ENCODE results near the gene DUSP16. TPM values are rescaled to one million over a fixed set of nuclear protein-coding genes. Genes with fewer than 3 reads are reported as not detected.

Gene DUSP16
- total RNA-seq, 1 experiment from 2014 or later, result 51.9 TPM

DNA sequence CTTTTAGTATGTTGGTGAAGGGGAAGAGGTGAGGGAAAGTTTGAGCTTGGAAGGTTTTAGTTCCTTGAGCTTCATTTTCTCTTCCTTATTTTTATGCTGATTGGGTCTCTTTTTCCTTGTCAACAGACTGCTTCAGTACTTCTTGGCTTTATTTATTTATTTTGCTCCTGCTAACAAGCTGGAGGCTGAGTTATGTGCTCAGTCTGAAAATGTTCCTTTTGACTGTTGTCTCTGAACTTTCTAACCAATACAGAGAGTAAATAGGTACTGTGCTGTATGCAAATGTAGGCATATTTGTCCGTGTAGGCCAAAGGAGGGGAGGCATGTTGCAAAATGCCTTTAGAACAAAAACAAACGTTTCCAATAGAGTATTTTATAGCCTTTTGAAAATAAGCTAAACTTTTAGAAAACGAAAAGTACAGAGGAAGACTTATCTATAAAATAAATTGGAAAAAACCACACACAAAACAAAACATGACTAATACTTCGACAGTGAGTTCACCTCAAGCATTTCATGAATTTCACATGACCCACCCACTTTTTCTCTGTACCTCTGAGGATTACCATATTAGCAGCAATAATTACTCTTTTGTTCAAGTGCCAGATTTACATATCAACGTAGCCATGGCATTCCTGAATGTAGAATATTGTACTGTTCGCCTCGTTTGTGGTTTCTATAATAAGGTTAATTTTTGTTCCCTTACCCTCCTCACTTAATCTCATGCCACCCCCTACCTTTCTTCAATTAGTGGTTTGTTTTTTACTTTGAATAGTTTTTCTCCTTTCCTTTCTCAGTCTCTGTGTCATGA is 44.3 kb upstream of the DUSP16 start:
- H3K9me3 Mint-ChIP-seq, result no peaks in the 10 kb centered on the region
- H3K27me3 Mint-ChIP-seq (ENCODE audit: low read depth), result no peaks in the 10 kb centered on the region
- ChIA-PET CTCF (interaction anchor here (0.6 to 1.0 kb wide), 3 partner anchors 22 to 101 kb away, joined by 3 to 5 read pairs (median 5); no protein-coding TSS in a partner anchor), POLR2A (no interaction called here)
- TF ChIP-seq, protein P1, sequence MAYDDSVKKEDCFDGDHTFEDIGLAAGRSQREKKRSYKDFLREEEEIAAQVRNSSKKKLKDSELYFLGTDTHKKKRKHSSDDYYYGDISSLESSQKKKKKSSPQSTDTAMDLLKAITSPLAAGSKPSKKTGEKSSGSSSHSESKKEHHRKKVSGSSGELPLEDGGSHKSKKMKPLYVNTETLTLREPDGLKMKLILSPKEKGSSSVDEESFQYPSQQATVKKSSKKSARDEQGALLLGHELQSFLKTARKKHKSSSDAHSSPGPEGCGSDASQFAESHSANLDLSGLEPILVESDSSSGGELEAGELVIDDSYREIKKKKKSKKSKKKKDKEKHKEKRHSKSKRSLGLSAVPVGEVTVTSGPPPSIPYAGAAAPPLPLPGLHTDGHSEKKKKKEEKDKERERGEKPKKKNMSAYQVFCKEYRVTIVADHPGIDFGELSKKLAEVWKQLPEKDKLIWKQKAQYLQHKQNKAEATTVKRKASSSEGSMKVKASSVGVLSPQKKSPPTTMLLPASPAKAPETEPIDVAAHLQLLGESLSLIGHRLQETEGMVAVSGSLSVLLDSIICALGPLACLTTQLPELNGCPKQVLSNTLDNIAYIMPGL (CRISPR knock-in tag; IDR thresholded peaks at IDR 0.05), result no peak
- TF ChIP-seq, protein P2, sequence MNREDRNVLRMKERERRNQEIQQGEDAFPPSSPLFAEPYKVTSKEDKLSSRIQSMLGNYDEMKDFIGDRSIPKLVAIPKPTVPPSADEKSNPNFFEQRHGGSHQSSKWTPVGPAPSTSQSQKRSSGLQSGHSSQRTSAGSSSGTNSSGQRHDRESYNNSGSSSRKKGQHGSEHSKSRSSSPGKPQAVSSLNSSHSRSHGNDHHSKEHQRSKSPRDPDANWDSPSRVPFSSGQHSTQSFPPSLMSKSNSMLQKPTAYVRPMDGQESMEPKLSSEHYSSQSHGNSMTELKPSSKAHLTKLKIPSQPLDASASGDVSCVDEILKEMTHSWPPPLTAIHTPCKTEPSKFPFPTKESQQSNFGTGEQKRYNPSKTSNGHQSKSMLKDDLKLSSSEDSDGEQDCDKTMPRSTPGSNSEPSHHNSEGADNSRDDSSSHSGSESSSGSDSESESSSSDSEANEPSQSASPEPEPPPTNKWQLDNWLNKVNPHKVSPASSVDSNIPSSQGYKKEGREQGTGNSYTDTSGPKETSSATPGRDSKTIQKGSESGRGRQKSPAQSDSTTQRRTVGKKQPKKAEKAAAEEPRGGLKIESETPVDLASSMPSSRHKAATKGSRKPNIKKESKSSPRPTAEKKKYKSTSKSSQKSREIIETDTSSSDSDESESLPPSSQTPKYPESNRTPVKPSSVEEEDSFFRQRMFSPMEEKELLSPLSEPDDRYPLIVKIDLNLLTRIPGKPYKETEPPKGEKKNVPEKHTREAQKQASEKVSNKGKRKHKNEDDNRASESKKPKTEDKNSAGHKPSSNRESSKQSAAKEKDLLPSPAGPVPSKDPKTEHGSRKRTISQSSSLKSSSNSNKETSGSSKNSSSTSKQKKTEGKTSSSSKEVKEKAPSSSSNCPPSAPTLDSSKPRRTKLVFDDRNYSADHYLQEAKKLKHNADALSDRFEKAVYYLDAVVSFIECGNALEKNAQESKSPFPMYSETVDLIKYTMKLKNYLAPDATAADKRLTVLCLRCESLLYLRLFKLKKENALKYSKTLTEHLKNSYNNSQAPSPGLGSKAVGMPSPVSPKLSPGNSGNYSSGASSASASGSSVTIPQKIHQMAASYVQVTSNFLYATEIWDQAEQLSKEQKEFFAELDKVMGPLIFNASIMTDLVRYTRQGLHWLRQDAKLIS (CRISPR knock-in tag; IDR thresholded peaks at IDR 0.05; ENCODE audit: borderline replicate concordance), result no peak
- no peak for TF ChIP-seq TP53 (CRISPR knock-in tag; IDR thresholded peaks at IDR 0.05)
- H3K4me1 Mint-ChIP-seq, result peaks cover 23% of the 10 kb centered on the region
- no peak for ATAC-seq
- no peak overlapping the region for H3K4me3 Mint-ChIP-seq
- no peak for DNase-seq (ENCODE audit: low spot score)
- H3K27ac Mint-ChIP-seq, result peak overlapping the region; percentile 79
- no peaks in the 10 kb centered on the region for H3K36me3 Mint-ChIP-seq

DNA sequence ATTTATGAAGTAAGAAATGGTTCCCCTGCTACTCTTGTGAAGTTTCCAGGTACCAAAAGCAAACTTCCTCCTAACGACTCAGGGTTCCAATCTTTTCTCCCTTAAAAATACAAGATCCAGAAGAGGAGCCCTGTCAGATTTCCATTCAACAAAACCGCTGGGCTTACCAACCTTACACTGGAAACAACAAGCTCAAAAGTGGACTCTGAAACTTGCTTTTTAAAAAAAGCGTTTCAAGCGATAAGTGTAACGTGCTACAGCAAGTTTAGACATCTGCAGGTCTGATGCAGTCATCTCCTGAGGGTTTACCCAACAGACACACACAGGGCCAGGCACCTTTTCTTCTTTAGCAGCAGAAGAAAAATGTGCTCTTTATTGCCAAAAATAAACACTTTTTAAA is 42.1 kb upstream of the DUSP16 start:
- TF ChIP-seq MXD4 (CRISPR knock-in tag; IDR thresholded peaks at IDR 0.05; ENCODE audit: borderline replicate concordance), result no peak
- TF ChIP-seq HMGA2 (CRISPR knock-in tag; IDR thresholded peaks at IDR 0.05), result no peak
- Mint-ChIP-seq H3K27me3 (ENCODE audit: low read depth) (no peaks in the 10 kb centered on the region), H3K4me3 (no peak overlapping the region), H3K27ac (no peak overlapping the region), H3K9me3 (no peaks in the 10 kb centered on the region), H3K4me1 (peaks cover 25% of the 10 kb centered on the region), H3K36me3 (no peaks in the 10 kb centered on the region)
- ChIA-PET POLR2A (no interaction called here), CTCF (no interaction called here)
- ATAC-seq (no peak), DNase-seq (ENCODE audit: low spot score) (no peak)

DNA sequence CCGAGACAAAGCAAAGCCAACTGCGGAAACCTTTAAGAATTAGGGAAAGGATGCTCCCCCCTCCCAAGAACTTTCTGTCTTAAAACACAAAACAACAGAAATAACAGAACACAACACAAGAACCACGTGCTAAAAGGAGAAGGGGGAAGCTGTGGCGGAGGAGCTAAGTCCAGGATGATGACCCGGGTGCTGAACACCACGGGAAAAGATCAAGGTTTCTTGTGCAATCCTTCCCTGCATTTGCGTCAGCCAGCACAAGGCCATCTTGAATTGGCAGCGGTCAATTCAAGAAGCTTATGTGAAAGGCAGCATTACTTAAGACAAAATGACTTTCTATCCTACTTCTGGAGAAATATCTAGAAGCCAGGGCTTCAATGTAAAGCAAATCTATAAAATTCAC is 38.0 kb upstream of the DUSP16 start:
- Mint-ChIP-seq H3K4me3 (no peak overlapping the region), H3K27me3 (ENCODE audit: low read depth) (no peaks in the 10 kb centered on the region), H3K9me3 (peaks cover 7% of the 10 kb centered on the region), H3K36me3 (no peaks in the 10 kb centered on the region), H3K27ac (no peak overlapping the region), H3K4me1 (peaks cover 6% of the 10 kb centered on the region)
- ATAC-seq, result no peak
- CTCF ChIA-PET, result interaction anchor here (1.3 kb wide), 1 partner anchor 11 kb away, joined by 4 read pairs; the partner anchor contains the start of gene CREBL2
- TF ChIP-seq, protein P3, sequence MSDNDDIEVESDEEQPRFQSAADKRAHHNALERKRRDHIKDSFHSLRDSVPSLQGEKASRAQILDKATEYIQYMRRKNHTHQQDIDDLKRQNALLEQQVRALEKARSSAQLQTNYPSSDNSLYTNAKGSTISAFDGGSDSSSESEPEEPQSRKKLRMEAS (CRISPR knock-in tag; IDR thresholded peaks at IDR 0.05), result peak; percentile 34; the same call in 1 of the 2 replicates
- peak; percentile 97 for TF ChIP-seq GABPB1 (CRISPR knock-in tag; IDR thresholded peaks at IDR 0.05)
- TF ChIP-seq, protein P4, sequence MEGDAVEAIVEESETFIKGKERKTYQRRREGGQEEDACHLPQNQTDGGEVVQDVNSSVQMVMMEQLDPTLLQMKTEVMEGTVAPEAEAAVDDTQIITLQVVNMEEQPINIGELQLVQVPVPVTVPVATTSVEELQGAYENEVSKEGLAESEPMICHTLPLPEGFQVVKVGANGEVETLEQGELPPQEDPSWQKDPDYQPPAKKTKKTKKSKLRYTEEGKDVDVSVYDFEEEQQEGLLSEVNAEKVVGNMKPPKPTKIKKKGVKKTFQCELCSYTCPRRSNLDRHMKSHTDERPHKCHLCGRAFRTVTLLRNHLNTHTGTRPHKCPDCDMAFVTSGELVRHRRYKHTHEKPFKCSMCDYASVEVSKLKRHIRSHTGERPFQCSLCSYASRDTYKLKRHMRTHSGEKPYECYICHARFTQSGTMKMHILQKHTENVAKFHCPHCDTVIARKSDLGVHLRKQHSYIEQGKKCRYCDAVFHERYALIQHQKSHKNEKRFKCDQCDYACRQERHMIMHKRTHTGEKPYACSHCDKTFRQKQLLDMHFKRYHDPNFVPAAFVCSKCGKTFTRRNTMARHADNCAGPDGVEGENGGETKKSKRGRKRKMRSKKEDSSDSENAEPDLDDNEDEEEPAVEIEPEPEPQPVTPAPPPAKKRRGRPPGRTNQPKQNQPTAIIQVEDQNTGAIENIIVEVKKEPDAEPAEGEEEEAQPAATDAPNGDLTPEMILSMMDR (IDR thresholded peaks at IDR 0.05), result no peak
- DNase-seq (ENCODE audit: low spot score), result no peak
- POLR2A ChIA-PET, result no interaction called here

Data from WTC11 (cell line).